ENCODE results near the gene PPME1. TPM values are rescaled to one million over a fixed set of nuclear protein-coding genes. Genes with fewer than 3 reads are reported as not detected.

The PPME1 gene
- polyA plus RNA-seq, 3 donors = 5.2 to 12.2 (median 8.9) TPM

- Histone ChIP-seq H3K9me3 (replicated peaks in 1 of 2; ENCODE audit: control insufficient read depth in 1 of 2, insufficient read depth in 1 of 2, low read length in 2 of 2) (peaks cover 5 to 14% of the 10 kb centered on the region in 2 donors), H3K4me2 (replicated peaks; ENCODE audit: extremely low read depth, low read length, poor library complexity, severe bottlenecking) (no peak overlapping the region), H3K4me1 (ENCODE audit: control insufficient read depth in 1 of 2, insufficient read depth in 2 of 2, low read length in 2 of 2) (no peaks in the 10 kb centered on the region), H3K79me2 (ENCODE audit: insufficient read depth, low read length) (no peaks in the 10 kb centered on the region), H3K4me3 (replicated peaks in 1 of 3; ENCODE audit: low read depth in 2 of 3, low read length in 3 of 3) (no peak overlapping the region), H3K9ac (ENCODE audit: insufficient read depth, low read length, poor library complexity, severe bottlenecking) (no peak overlapping the region), H2AFZ (ENCODE audit: insufficient read depth, low read depth, low read length, poor library complexity, severe bottlenecking) (no peak overlapping the region), H3K27me3 (ENCODE audit: control insufficient read depth in 2 of 2, insufficient read depth in 2 of 2, low read length in 2 of 2) (no peaks in the 10 kb centered on the region), H3K27ac (ENCODE audit: low read depth in 1 of 2, low read length in 2 of 2) (no peak overlapping the region), H4K20me1 (ENCODE audit: insufficient read depth, low read length) (no peaks in the 10 kb centered on the region), H3K36me3 (replicated peaks in 1 of 2; ENCODE audit: control insufficient read depth in 1 of 2, insufficient read depth in 2 of 2, low read length in 2 of 2) (peaks cover 16 to 51% of the 10 kb centered on the region in 2 donors)
- 100% methylated on average over 1 of the region's 2 CpGs for whole genome bisulfite sequencing (ENCODE audit: insufficient coverage)
- Mint-ChIP-seq H3K9me3 (peaks cover 8 to 21% (median 12%) of the 10 kb centered on the region in 7 donors), H3K4me1 (no peaks in the 10 kb centered on the region), H3K27ac (no peak overlapping the region), H3K4me3 (no peak overlapping the region), H3K27me3 (ENCODE audit: low read depth in 3 of 3) (no peaks in the 10 kb centered on the region), H3K36me3 (peaks cover 53 to 58% of the 10 kb centered on the region in 2 donors)
- intact Hi-C loops (cut with micrococcal nuclease) = no loop called here
- no peak for DNase-seq
- TF ChIP-seq CTCF (IDR thresholded peaks at IDR 0.05) = no peak
These were observed 41.4 kb downstream of the PPME1 start for GRCh38 chr11:74212533-74212932.

GRCh38 chr11:74220376-74220775, 49.3 kb downstream of the PPME1 start:
- Histone ChIP-seq H3K9me3 (replicated peaks in 1 of 2; ENCODE audit: control insufficient read depth in 1 of 2, insufficient read depth in 1 of 2, low read length in 2 of 2) (no peaks in the 10 kb centered on the region), H3K27me3 (ENCODE audit: control insufficient read depth in 2 of 2, insufficient read depth in 2 of 2, low read length in 2 of 2) (no peaks in the 10 kb centered on the region), H3K27ac (ENCODE audit: low read depth in 1 of 2, low read length in 2 of 2) (no peak overlapping the region), H3K79me2 (ENCODE audit: insufficient read depth, low read length) (no peaks in the 10 kb centered on the region), H3K36me3 (replicated peaks in 1 of 2; ENCODE audit: control insufficient read depth in 1 of 2, insufficient read depth in 2 of 2, low read length in 2 of 2) (no peaks in the 10 kb centered on the region), H3K4me2 (replicated peaks; ENCODE audit: extremely low read depth, low read length, poor library complexity, severe bottlenecking) (no peak overlapping the region), H3K9ac (ENCODE audit: insufficient read depth, low read length, poor library complexity, severe bottlenecking) (no peak overlapping the region), H4K20me1 (ENCODE audit: insufficient read depth, low read length) (no peaks in the 10 kb centered on the region), H2AFZ (ENCODE audit: insufficient read depth, low read depth, low read length, poor library complexity, severe bottlenecking) (no peak overlapping the region), H3K4me3 (replicated peaks in 1 of 3; ENCODE audit: low read depth in 2 of 3, low read length in 3 of 3) (no peak overlapping the region), H3K4me1 (ENCODE audit: control insufficient read depth in 1 of 2, insufficient read depth in 2 of 2, low read length in 2 of 2) (no peaks in the 10 kb centered on the region)
- Mint-ChIP-seq H3K27ac (no peak overlapping the region), H3K9me3 (peaks cover 0 to 4% (median 0%) of the 10 kb centered on the region in 7 donors), H3K27me3 (ENCODE audit: low read depth in 3 of 3) (peaks cover 0 to 2% (median 0%) of the 10 kb centered on the region in 3 donors), H3K4me1 (no peaks in the 10 kb centered on the region), H3K36me3 (peaks cover 7 to 10% of the 10 kb centered on the region in 2 donors), H3K4me3 (no peak overlapping the region)
- WGBS (ENCODE audit: insufficient coverage) = 86% methylated on average over 1 of the region's 1 CpG
- DNase-seq = no peak
- TF ChIP-seq CTCF (IDR thresholded peaks at IDR 0.05) = no peak
- intact Hi-C loops (cut with micrococcal nuclease) = no loop called here

Measured in CD14-positive monocyte (primary cell).